NCI-H2107 treated with DMSO at 0.1 percent for 48 hours (cell line): Measurements from ENCODE around the gene S100A10.

Experiments
- DNase-seq: peaks from one replicate; lab custom pipeline; 2025; ENCODE audit not compliant: unreplicated experiment; lab: John Stamatoyannopoulos, UW

S100A10 gene

GRCh38 chr1:152013664-152014237 is 20.1 kb upstream of the S100A10 start:
- no peak for DNase-seq

- no peak for DNase-seq
These were observed 16.0 kb upstream of the S100A10 start for GRCh38 chr1:152009691-152010090.

- DNase-seq = no peak
These were observed 13.4 kb upstream of the S100A10 start for GRCh38 chr1:152007047-152007446.

- DNase-seq = no peak
These were observed 11.8 kb upstream of the S100A10 start for GRCh38 chr1:152005360-152005912.

- DNase-seq = no peak
These were observed 10.3 kb upstream of the S100A10 start for GRCh38 chr1:152003846-152004442.

- DNase-seq = no peak
These were observed 9.3 kb upstream of the S100A10 start for GRCh38 chr1:152002960-152003359.

DNA sequence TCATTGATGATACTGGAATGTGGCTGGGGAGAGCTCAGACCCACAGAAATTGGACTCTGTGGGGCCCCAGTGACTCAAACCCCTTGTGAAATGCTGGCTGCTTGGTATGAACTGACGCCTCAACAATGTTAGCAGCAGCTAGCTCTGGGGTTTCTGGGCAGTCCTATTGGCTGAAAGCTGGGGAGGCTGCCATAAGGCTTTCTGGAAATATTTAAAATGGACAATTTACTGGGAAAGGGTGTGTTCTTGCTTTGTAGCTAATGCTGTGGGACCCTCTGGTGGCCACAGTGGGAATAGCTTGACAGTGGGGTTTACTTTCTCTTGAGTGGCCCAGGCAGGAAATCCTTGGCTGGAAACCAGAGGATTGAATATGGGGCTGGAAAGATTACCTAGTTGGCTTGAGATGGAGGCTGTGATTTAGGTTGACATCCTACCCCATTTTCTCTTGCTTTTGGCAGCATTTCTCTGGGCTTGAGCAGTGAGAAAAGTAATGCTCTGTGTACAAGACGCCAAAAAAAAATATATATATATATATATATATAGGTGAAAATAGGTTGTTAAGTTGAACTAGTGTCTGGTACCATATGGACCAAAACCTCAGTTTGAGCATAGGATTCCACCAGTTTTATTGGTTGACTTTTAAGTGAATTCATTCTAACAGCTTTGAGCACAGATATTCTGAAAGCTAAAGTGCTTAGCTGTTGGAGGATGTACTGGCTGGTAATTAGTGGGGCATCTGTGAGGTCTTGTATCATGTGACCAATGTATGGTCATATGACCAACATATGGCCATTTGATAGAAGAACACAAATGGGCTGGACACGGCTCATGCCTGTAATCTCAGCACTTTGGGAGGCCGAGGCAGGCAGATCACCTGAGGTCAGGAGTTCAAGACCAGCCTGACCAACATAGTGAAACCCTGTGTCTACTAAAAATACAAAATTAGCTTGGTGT is 8.2 kb upstream of the S100A10 start:
- peak; percentile 37 for DNase-seq

DNA sequence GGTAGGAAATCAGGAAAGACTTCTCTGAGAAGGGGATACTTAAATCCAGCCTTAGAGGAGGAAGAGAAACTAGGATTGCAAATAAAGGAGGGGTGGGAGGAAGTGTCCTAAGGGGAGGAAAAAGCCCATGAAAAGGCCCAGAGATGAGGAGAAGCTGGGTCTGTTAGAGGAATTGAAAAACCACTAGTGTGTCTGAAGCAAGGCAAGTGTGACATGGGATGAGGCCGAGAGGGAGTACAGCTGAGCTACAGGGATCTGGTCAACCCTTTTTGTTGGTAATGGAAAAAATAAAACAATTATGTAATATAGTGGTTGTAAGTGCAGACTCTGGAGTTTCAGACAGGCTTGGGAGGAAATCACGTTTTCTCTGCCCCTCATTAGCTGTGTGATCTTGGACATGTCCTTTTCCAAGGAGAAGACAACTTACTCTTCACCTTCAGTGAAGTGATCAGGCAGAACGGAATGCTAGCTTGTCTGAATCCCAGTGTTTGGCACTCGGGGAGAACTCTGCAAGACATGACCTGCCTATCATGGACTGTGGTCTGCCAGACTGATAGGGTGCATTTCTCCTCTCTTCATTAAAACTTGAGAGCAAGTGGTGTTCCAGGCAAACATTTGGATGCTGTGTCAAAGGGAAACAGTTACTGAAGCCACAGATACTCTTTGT is 7.4 kb upstream of the S100A10 start:
- no peak for DNase-seq

DNA sequence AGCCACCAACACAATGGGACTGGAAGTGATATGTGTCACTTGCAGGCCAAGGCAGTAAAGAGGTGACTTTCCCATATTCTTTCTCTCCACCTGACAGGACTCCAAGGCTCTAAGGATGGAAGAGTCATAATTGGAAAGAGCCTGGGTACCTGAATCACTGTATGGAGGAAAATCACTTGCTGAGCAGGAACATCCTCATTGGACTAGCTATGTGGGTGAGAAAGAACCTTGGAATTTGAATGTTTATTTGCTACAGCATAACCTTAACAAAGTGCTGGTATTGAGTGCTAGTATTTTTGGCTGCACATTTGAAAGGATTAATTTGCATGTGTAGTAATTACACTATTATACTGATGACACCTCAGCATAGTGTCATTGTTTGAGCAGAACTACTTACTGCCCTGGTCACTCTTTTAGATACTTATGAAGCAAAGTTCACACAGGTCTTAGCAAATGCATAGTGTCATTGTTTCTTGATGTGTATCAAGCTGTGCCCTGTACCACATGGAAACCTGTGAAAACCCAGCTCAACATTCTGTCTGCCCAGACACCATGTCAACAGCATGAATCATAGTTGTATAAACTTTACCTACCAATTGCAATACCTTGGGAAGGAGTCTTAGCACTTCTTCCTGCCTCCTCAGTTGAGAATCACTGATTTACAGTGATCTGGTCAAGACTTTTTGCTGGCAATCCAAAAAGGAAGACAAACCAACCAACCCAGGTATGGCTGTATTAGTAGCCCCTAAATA is 5.1 kb upstream of the S100A10 start:
- no peak for DNase-seq

GRCh38 chr1:151997284-151997570 is 3.6 kb upstream of the S100A10 start:
- DNase-seq = no peak

- no peak for DNase-seq
These were observed 2.1 kb upstream of the S100A10 start for GRCh38 chr1:151995774-151996173.

GRCh38 chr1:151994956-151995355 is 1.3 kb upstream of the S100A10 start:
- no peak for DNase-seq

GRCh38 chr1:151993084-151993733 is 450 bp downstream of the S100A10 start:
- no peak for DNase-seq

GRCh38 chr1:151992303-151993083 is 1.2 kb downstream of the S100A10 start:
- no peak for DNase-seq

- no peak for DNase-seq
These were observed 1.9 kb downstream of the S100A10 start for GRCh38 chr1:151991663-151992302.

DNA sequence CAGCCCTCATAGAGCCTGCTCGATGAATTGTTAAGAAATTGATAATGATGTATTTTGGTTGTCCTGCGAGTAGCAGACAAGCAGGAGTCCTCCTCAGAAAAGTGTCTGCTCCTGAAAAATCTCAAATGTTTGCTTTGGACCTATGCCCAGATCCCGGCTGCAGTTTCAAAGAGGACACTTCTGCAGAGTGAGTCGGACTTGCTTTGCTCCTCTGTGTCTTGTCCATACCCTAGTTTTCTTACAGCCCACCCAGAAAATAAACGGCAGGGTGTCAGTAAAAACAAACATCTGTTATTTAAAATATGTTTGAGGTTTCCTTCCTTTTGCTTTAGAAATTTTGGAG is 2.8 kb downstream of the S100A10 start:
- DNase-seq = no peak

DNA sequence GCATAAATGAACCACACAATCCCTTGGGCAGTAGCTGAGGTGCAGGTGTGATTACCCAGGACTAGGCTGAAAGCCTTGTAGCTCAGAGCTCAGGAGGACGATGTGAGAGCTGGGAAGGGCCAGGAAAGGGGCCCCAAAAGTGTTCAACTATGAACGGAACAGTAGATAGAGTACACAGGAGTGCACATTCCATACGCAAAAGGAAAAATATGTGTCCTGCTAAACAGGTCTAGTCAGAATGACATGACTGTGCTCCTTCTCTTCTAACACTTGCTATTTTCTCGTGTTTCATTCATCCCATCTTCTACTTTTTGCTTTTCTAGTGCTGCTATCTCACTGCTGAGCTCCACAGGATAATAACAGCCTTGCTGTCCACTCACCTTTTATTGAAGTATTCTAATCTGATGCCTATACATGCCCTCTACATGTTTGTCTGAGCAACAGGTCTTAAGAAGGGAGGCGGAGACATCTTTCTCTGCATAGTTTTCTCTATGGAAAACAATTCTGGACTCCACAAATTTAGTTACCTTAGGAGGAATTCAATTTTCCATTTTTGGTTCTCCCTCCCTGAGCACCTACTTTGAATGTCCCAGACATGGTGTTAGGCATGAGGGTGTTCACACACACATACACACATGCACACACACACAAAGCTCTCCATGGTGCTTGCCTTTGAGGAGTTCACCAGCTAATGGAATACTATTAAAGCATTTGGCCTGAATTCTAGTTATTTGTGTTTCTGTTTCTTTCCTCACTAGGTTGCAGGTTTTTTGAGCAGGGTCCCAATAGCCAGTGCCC is 3.4 kb downstream of the S100A10 start:
- DNase-seq = no peak

GRCh38 chr1:151989211-151989862 is 4.3 kb downstream of the S100A10 start:
- DNase-seq = no peak
